ENCODE data around the gene CEBPG. TPM values are rescaled to one million over a fixed set of nuclear protein-coding genes. Genes with fewer than 3 reads are reported as not detected.
A peak's percentile ranks its signal among the peaks of the same experiment; 100 is the strongest.

Gene CEBPG
- total and polyA plus RNA-seq, 8 donors, result 17.8 to 26.4 (median 19.3) TPM

DNA sequence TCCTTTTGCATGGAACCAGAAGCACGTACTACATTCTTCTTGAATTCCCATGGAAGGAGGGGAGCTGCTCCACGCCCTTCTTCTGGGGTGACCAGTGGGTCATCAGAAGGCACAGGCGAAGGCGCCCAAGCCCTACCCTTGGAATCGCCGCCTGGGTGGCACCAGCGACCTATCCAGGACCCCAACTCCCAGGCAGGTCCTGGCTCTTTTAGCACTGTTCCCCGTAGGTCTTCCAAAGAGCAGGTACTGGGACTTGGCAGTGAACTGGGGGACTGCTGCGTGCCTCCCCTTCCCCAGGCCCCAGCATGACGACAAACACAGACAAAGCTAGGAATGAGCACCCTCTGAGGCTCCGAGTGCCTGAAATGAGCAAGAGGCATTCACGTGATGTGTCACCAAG, 45.0 kb downstream of the CEBPG start:
- Histone ChIP-seq H3K4me1 (peaks cover 0 to 7% of the 10 kb centered on the region in 2 donors), H3K36me3 (no peaks in the 10 kb centered on the region), H3K27me3 (no peaks in the 10 kb centered on the region), H3K9me3 (no peaks in the 10 kb centered on the region), H3K27ac (no peak overlapping the region), H3K4me3 (no peak overlapping the region)
- peak in 1 of 4 donors; percentile 73 for DNase-seq
- TF ChIP-seq, protein P1, sequence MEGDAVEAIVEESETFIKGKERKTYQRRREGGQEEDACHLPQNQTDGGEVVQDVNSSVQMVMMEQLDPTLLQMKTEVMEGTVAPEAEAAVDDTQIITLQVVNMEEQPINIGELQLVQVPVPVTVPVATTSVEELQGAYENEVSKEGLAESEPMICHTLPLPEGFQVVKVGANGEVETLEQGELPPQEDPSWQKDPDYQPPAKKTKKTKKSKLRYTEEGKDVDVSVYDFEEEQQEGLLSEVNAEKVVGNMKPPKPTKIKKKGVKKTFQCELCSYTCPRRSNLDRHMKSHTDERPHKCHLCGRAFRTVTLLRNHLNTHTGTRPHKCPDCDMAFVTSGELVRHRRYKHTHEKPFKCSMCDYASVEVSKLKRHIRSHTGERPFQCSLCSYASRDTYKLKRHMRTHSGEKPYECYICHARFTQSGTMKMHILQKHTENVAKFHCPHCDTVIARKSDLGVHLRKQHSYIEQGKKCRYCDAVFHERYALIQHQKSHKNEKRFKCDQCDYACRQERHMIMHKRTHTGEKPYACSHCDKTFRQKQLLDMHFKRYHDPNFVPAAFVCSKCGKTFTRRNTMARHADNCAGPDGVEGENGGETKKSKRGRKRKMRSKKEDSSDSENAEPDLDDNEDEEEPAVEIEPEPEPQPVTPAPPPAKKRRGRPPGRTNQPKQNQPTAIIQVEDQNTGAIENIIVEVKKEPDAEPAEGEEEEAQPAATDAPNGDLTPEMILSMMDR (IDR thresholded peaks at IDR 0.05), result no peak
- intact Hi-C loops (cut with DNase I), result no loop called here
- no peak for ATAC-seq

DNA sequence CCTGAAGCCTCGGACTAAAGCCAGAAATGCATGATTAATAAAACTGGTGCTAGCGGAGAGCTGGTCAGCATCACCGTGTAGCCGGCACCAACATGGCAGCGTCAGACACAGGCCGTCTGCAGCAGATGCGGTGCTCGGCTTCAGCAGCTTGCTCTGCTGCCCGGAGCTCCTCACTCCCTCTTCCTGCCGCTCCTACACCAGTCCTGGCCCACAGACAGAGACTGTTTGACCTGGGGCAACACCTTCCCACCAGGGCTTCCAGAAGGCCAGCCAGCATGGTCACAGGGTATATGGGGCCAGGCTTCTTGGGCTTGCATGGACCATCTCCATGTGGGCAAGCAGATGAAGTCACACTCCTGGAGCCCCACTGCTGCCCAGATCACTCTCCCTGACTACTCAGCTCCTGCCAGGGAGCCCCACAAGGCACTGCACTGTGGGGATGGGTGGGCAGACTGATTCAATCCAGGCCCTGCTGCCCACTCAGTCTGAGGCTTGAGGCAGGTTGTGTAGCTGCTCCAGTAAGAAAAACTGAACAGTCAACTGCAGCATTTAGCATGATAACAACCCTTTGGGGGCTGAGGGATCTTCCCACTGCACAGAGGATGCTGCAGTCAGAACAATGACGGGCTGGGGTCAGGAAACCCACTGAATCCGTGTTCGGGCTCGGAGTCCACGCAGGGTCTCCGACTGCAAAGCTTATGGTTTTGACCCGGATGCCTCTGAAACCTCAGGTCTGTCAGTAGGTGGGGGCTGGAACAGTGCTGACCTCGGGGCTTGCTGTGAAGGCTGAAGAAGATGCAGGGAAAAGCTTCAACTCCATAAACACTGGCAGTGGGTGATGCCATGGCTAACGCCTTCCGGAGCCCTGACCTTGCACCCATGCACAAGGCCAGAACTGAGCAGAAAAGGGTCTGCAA, 45.6 kb downstream of the CEBPG start:
- H3K36me3 ChIP-seq, result no peaks in the 10 kb centered on the region
- no peak overlapping the region for H3K4me3 ChIP-seq
- DNase-seq (peak in 1 of 4 donors; percentile 37), ATAC-seq (no peak)
- H3K27ac ChIP-seq, result no peak overlapping the region
- H3K4me1 ChIP-seq, result peaks cover 0 to 7% of the 10 kb centered on the region in 2 donors
- no peaks in the 10 kb centered on the region for H3K27me3 ChIP-seq
- H3K9me3 ChIP-seq, result no peaks in the 10 kb centered on the region
- TF ChIP-seq, protein P1 (IDR thresholded peaks at IDR 0.05), result no peak
- intact Hi-C loops (cut with DNase I), result no loop called here

DNA sequence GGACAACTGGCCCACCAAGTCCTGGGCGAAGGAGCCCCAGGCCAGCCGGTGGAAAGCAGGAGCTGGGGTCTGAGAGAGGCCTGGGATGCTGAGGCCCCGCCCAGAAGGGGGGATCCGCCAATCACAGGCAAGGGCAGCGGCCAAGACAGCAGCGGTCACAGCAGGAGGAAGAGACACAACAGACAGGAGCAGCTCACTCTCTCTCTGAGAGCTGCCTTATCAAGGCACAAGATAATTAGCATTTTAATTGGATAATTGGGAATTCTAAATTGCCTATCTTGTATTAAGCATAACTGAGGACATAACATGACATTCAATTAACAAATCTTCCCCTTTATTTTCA, 46.2 kb downstream of the CEBPG start:
- Histone ChIP-seq H3K36me3 (no peaks in the 10 kb centered on the region), H3K27ac (no peak overlapping the region), H3K4me1 (peaks cover 0 to 7% of the 10 kb centered on the region in 2 donors), H3K9me3 (no peaks in the 10 kb centered on the region), H3K4me3 (no peak overlapping the region), H3K27me3 (no peaks in the 10 kb centered on the region)
- ATAC-seq (no peak), DNase-seq (peak in 1 of 4 donors; percentile 65)
- intact Hi-C loops (cut with DNase I), result no loop called here
- TF ChIP-seq, protein P1 (IDR thresholded peaks at IDR 0.05), result no peak

DNA sequence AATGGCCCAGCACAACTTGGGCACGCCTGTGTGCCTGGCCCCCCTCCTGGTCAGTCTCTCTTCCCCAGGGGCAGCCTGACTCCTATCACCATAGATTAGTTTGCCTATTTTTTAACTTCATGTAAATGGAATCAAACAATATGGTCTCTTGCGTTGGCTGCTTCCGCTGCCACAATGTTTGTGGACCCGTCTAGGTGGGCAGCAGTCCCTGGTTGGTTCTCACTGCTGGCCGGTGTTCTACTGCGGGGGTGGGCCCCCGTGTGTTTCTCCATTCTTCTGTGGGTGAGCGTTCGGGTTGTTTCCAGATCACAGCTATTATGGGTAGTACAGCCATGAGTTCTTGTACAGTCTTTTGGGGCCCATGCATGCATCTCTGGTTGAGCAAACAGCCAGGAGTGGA, 47.3 kb downstream of the CEBPG start:
- no peaks in the 10 kb centered on the region for H3K36me3 ChIP-seq
- no peaks in the 10 kb centered on the region for H3K9me3 ChIP-seq
- DNase-seq (peak in 1 of 4 donors; percentile 20), ATAC-seq (no peak)
- H3K4me3 ChIP-seq, result no peak overlapping the region
- TF ChIP-seq, protein P1 (IDR thresholded peaks at IDR 0.05), result no peak
- H3K4me1 ChIP-seq, result peaks cover 0 to 7% of the 10 kb centered on the region in 2 donors
- no peaks in the 10 kb centered on the region for H3K27me3 ChIP-seq
- intact Hi-C loops (cut with DNase I), result no loop called here
- H3K27ac ChIP-seq, result no peak overlapping the region

DNA sequence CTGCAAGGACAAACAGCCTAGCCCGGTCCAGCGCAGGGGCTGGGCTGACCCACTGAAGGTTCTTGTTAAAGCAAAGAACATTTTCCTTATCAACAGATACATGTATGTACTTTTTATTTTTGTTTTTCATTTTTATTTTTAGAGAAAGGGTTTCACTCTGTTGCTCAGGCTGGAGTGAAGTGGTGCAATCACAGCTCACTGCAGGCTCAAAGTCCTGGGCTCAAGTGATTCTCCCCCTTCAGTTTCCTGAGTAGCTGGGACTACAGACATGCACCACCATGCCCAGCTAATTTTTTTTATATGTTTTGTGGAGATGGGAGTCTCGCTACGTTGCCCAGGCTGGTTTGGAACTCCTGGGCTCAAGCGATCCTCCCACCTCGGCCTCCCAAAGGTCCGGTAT, 47.9 kb downstream of the CEBPG start:
- TF ChIP-seq, protein P1 (IDR thresholded peaks at IDR 0.05), result no peak
- intact Hi-C loops (cut with DNase I), result no loop called here

More for the DNA sequence above, 47.9 kb downstream of the CEBPG start:
- H3K9me3 ChIP-seq, result no peaks in the 10 kb centered on the region
- H3K27ac ChIP-seq, result no peak overlapping the region
- H3K4me1 ChIP-seq, result peaks cover 0 to 5% of the 10 kb centered on the region in 2 donors
- DNase-seq (peak in 1 of 4 donors; percentile 26), ATAC-seq (no peak)
- H3K36me3 ChIP-seq, result no peaks in the 10 kb centered on the region
- no peaks in the 10 kb centered on the region for H3K27me3 ChIP-seq
- H3K4me3 ChIP-seq, result no peak overlapping the region

Measured in left lung (tissue), 10 donors.